ENCODE data around the gene CDCP2.

Gene CDCP2

GRCh38 chr1:54190526-54190925 lies 37.7 kb upstream of the CDCP2 start:
- no peak for TF ChIP-seq CTCF (IDR thresholded peaks at IDR 0.05; ENCODE audit: extremely low read depth, insufficient read depth, missing control alignments)
- in situ Hi-C loops (cut with MboI; ENCODE audit: low pct_unique_long_range_greater_than_20kb, low sequenced_read_pairs, unreplicated experiment): no loop called here
- no peak for DNase-seq (ENCODE audit: low spot score)

- in situ Hi-C loops (cut with MboI; ENCODE audit: low pct_unique_long_range_greater_than_20kb, low sequenced_read_pairs, unreplicated experiment): no loop called here
- no peak for DNase-seq (ENCODE audit: low spot score)
- TF ChIP-seq CTCF (IDR thresholded peaks at IDR 0.05; ENCODE audit: extremely low read depth, insufficient read depth, missing control alignments): no peak
Measured at GRCh38 chr1:54188291-54188690, 35.5 kb upstream of the CDCP2 start.

GRCh38 chr1:54186056-54186455 lies 33.3 kb upstream of the CDCP2 start:
- no peak for DNase-seq (ENCODE audit: low spot score)
- no peak for TF ChIP-seq CTCF (IDR thresholded peaks at IDR 0.05; ENCODE audit: extremely low read depth, insufficient read depth, missing control alignments)
- in situ Hi-C loops (cut with MboI; ENCODE audit: low pct_unique_long_range_greater_than_20kb, low sequenced_read_pairs, unreplicated experiment): no loop called here

GRCh38 chr1:54180701-54181360 lies 28.0 kb upstream of the CDCP2 start:
- no peak for TF ChIP-seq CTCF (IDR thresholded peaks at IDR 0.05; ENCODE audit: extremely low read depth, insufficient read depth, missing control alignments)
- DNase-seq (ENCODE audit: low spot score): no peak
- in situ Hi-C loops (cut with MboI; ENCODE audit: low pct_unique_long_range_greater_than_20kb, low sequenced_read_pairs, unreplicated experiment): no loop called here

- DNase-seq (ENCODE audit: low spot score): no peak
- no peak for TF ChIP-seq CTCF (IDR thresholded peaks at IDR 0.05; ENCODE audit: extremely low read depth, insufficient read depth, missing control alignments)
- in situ Hi-C loops (cut with MboI; ENCODE audit: low pct_unique_long_range_greater_than_20kb, low sequenced_read_pairs, unreplicated experiment): no loop called here
Measured at GRCh38 chr1:54178296-54179070, 25.7 kb upstream of the CDCP2 start.

GRCh38 chr1:54177726-54178125 lies 24.9 kb upstream of the CDCP2 start:
- in situ Hi-C loops (cut with MboI; ENCODE audit: low pct_unique_long_range_greater_than_20kb, low sequenced_read_pairs, unreplicated experiment): no loop called here
- no peak for TF ChIP-seq CTCF (IDR thresholded peaks at IDR 0.05; ENCODE audit: extremely low read depth, insufficient read depth, missing control alignments)
- no peak for DNase-seq (ENCODE audit: low spot score)
